Fibroblast of skin of right biceps (primary cell): Measurements from ENCODE around the gene TMEM79.

ENCODE experiments used
- DNase-seq: peaks from one replicate; pipeline ENCODE4 v3.0.0-alpha.2; 2013

Gene TMEM79

DNA sequence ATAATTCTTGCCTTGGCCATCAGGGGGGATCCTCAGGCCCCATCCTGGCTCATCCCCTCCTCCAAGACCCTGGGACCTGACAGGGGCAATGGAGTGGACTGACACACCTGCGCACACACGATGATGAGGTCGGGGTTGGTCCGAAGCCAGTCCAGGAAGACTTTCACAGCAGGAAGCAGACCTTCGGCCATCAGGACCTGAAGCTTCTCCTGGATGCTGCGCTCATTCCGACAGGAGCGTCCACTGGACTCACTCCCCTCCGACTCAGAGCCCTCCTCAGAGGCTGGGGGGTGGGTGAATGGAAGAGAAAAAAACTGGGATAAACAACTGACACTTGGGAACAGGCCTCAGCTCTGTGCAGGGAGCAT is 20.9 kb upstream of the TMEM79 start:
- DNase-seq, result no peak

DNA sequence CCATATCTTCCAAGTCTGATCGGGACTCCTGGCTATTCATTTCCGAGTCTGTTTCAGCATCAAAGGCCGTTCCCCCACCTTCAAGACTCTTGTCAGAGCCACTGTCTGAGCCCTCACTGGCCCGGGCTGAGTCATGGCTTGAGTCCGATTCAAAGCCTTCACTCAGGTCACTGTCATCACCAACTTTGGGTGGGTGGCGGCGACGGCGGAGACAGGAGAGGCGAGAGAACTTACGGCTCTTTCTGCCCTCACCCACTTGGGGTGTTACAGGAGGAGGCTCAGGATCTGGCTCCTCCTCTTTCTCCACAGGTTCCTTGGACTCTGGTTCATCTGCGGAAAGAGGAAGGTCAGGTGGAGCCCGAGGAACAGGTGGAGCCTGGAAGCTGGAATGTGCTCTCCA is 18.1 kb upstream of the TMEM79 start:
- no peak for DNase-seq

DNA sequence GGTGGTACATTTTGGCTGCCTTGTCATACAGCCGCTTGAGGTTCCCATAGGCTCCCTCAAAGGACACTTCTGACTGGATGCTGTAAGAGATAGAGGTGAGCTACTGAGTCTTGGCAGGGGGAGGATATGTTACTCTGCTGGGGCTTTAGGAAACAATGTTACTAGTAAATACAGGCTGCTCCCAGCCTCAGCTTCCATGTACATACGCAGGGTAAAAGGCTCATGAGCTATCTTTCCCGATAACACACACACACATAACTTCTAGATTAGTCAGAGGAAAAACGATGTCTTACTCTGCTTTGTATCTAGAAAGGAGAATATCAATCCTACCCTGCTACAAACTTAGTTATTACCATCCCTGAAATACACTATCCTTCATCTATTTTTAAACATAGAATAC is 15.8 kb upstream of the TMEM79 start:
- DNase-seq, result no peak

- DNase-seq, result no peak
Measured at GRCh38 chr1:156270314-156270713, 13.8 kb upstream of the TMEM79 start.

DNA sequence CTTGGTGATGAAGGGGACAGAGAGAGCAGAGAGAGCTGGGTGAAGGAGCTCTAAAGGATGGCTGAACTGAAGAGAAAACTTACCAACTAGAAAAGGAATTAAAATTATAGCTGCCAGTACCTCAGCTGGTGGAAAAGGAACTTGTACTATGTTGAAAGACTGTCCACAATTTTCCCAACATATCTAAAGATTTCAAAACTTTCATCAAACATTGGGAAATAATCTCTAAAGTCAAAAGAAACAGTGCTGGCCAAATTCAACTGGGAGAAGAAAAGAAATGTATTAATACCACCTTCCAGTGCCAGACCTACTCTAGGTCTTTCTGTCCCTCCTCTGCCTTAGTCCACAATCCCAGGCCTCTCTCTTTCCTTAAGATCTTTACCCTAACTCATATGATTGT is 7.6 kb upstream of the TMEM79 start:
- no peak for DNase-seq

DNA sequence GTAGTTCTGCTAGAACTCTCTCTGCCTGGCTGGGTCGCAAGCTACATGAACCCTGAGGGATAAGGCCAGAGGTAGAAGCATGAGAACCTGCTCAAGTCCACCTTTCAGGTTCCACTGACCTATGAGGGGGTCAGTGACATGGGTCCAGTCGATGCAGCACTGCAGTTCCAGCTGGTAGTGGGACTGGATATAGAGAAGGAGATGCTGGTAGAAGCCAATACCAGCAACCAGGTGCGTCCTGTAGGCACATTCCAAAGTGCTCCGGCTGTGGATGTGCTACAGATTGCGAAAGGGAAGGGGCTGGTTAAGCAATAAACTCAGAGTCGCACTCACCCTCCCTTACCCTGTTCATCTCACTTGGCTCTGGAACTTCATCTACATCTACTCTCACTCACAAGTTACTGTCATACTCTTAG is 7.2 kb upstream of the TMEM79 start:
- no peak for DNase-seq

DNA sequence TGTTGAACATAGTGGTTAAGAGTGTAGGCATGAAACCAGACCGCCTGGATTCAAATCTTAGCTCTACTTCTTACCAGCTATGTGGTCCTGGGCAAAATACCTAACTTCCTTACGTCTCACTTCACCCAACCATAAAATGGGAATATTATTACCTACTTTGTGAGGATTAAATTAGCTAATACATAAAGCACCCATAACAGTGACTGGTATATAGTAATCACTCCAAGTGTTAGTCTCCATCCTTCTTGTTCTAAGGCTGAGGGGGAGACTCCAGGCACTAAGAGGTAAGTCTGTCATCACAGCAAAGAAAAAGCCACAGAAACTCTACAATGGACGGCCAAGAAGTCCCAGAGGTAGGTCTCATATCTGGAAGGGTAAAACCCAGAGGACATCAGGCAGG is 4.3 kb upstream of the TMEM79 start:
- no peak for DNase-seq

DNA sequence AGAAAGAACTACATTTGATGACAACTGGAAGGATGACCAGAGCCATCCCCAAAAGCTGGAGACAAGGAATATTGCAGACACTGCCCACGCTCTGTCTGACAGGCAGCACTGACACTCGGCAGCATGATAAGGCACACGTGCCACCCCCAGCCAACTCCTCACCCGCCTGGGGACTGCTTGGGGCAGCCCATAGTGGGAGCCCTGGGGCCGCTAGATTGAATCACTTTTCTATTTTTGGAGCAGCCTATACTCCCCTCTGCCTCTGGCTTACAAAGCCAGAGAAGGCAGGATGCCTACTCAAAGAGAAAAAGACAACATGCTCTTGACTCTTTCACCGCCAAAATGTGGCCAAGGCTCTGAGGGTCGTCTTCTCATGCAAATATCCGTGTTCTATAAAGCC is 2.8 kb upstream of the TMEM79 start:
- DNase-seq, result peak; percentile 57

DNA sequence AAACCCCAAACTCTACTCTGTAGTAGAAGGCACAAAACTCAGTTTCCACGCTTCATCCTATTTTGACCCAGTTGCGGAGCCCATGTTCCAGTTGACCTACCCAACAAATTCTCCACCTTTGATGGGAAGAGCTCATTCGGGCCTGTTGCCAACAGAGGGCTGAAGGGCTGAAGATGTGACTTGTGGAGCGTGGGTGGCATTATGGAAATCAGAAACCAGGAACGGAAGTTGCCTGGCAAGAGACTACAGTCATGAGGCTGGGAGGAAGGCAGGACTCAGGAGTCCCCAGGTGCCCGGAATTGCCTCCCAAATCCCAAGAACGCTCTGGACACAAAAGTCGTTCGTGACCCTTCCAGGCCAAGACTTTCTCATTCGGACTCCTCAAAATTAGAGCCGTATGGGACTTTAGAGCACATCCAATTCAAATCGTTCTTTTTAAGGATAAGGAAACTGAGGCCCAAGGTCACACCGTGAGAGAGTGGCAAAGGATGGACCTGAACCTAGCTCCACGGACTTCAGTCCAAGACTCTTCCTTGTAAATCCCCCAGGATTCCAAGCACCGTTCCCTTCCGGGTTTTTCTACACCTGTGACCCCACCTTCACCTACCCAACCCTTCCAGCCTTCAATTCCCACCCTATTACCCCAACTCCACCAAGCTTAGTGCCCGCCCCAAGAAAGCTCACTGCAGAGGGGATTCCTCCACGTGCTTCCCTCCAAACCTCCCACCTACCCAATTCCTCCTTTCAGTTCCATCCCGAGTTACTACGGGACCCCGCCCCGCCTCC is 2.2 kb upstream of the TMEM79 start:
- no peak for DNase-seq

- DNase-seq, result peak; percentile 99
Measured at GRCh38 chr1:156282479-156283222, 1.5 kb upstream of the TMEM79 start, which contains the start of gene SMG5. SMG5 (minus strand) TSS chr1:156282825; CDS start chr1:156282680, 145 bp downstream.

DNA sequence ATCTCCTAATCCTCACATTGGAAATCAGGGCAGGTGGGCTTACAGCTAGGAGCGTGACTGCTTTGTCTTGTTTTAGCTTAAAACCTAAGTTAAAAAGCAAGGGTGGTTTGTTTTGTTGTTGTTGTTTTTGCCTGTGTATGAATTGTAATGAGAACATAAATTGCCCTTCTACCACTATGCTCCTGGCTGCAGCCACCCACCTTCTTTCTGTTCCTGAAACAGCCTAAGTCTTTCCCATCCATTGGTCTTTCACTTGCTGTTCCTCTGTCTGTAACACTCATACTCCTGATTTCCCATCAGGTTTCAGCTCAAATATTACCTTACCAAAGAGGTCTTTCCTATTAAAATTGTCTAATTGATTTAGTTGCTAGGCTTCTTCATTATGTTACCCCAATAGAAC is 604 bp upstream of the TMEM79 start:
- no peak for DNase-seq

DNA sequence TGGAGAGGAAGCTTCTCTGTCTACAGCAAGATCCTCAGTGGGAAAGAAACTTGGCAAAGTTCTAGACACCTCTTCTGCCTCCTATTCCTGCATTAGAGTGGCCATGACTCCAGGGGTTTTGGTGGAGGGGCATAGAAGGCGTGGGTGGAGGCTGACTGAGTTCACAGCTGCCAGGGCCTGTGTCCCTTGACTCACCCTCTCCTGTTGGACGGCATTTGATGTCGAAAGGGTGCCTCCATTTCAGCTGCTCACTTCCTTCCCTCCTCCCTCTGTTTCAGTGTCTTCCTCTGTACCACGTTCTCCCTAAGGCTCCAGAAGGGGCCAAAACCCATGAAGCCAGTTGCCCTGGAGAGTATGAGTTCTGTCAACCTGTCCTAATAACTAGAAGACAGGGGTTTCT is 632 bp downstream of the TMEM79 start:
- DNase-seq, result no peak

DNA sequence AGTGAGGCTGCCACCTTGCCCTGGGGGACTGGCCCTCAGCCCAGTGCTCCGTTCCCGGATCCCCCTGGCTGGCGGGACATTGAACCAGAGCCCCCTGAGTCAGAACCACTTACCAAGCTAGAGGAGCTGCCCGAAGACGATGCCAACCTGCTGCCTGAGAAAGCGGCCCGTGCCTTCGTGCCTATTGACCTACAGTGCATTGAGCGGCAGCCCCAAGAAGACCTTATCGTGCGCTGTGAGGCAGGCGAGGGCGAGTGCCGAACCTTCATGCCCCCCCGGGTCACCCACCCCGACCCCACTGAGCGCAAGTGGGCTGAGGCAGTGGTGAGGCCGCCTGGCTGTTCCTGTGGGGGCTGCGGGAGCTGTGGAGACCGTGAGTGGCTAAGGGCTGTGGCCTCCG is 1.3 kb downstream of the TMEM79 start:
- no peak for DNase-seq

- no peak for DNase-seq
Measured at GRCh38 chr1:156286061-156286460, 1.9 kb downstream of the TMEM79 start.

- DNase-seq, result no peak
Measured at GRCh38 chr1:156289857-156290256, 5.7 kb downstream of the TMEM79 start.

GRCh38 chr1:156291226-156292061 is 7.3 kb downstream of the TMEM79 start:
- DNase-seq, result peak; percentile 74

DNA sequence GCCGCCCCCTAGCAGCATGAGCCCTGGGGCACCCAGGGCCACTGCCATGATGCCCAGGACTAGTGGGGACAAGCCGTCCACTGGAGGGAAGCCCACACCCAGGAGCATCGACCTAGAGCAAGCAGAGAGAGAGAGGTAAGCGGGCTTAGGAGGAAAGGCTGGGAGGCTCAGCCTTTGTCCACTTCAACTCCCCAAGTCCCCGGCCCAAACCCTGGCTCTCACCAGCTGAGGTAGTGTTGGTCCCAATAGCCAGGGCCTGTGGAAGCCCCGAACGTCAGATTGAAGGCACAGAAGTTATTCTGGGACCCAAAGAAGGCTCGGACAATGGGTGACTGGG is 8.9 kb downstream of the TMEM79 start:
- no peak for DNase-seq

DNA sequence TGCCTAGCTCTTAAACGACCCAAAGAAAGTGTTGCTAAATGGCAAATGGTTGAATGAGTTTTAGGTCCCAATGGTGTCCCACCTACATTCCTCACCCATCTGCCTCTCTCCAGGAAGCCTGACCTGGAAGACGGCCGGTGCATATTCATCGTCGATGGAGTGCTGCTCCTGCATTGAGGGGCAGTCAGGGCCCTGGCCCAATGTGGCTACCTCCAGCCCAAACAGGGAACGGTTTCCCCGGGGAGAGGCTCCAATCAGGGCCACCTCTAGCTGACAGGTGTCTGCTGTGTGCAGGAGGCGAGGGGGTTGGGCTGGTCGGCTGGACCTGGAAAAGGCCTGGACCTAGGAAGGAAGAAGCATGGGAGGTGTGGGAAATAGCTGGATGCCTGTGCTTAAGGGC is 9.8 kb downstream of the TMEM79 start:
- no peak for DNase-seq

- peak; percentile 68 for DNase-seq
Measured at GRCh38 chr1:156295391-156295947, 11.3 kb downstream of the TMEM79 start, which contains the start of gene GLMP. GLMP (minus strand) TSS chr1:156295679; CDS start chr1:156295645, 34 bp downstream.

GRCh38 chr1:156298852-156299357 is 14.8 kb downstream of the TMEM79 start, which contains the start of gene VHLL:
VHLL (minus strand) TSS chr1:156299307; CDS start chr1:156299189, 118 bp downstream.
- no peak for DNase-seq

DNA sequence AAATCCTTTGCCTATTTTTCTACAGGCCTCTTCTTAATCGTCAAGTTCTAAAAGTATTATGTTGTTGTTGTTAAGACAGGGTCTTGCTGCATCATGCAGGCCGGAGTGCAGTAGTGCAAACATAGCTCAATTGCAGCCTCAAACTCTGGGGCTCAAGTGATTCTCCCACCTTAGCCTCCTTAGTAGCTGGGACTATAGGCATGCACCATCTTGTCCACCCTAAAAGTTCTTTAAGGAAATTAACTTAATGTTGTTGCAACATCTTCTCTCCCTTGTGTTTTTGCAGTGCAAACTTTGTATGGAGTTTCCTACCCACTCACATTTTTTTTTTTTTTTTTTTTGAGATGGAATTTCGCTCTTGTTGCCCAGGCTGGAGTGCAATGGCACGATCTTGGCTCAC is 19.1 kb downstream of the TMEM79 start:
- no peak for DNase-seq

DNA sequence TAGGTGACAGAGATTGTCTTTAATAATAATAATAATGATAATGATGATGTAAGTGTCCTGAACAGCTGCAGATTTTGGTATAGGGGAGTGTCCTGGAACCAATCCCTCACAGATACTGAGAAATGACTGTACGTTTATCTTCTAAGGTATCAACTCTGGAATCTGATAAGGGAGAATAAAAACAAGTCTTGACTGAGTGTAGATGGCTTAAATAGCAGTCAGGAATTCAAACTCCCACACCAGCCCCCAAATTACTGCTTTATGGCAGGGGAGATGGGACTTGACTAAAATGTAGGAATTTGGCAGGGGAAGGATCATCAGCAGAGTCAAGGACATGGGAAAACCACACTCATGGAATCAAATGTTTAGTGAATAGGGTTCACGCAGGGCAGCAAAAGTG is 21.1 kb downstream of the TMEM79 start:
- DNase-seq, result no peak

DNA sequence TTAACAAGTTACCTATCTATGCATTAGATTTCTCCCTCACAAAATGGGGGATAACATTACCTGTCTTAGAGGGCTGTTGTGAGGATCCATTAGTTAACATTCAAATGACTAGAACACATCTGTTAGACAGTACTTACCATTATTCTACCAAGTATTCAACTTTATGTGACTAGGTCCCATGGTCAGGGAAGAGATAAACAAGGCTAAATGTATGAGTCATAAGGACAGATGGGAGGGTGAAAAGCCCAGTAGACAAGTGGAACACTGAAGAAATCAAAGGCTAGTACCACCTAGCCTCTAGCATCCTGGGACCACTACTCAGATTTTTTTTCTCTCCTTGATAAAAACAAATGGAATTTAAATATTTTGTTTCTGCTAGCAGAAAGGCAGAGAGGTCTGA is 24.0 kb downstream of the TMEM79 start:
- no peak for DNase-seq
